ENCODE data around the gene PPIA. TPM values are rescaled to one million over a fixed set of nuclear protein-coding genes. Genes with fewer than 3 reads are reported as not detected.

PPIA gene
- total RNA-seq, 1 experiment from 2014 or later: 2,836 TPM

- intact Hi-C loops (cut with micrococcal nuclease): no loop called here
- ChIA-PET CTCF (no interaction called here), RAD21 (ENCODE audit: low non-redundant PET in 1 of 2, low total read pairs in 2 of 2, uncharacterized antibody in 2 of 2, unreplicated experiment in 2 of 2) (interaction anchor here in 1 of 2 experiments (0.7 kb wide), 1 partner anchor 183 kb away, joined by 3 read pairs; no protein-coding TSS in a partner anchor), POLR2A (no interaction called here)
- no peak overlapping the region for H3K9ac ChIP-seq (ENCODE audit: low read length)
- no peaks in the 10 kb centered on the region for H3K79me2 ChIP-seq (ENCODE audit: insufficient read depth, low read length)
- no peaks in the 10 kb centered on the region for H3K9me2 ChIP-seq (ENCODE audit: insufficient read depth)
- H3K4me1 ChIP-seq (ENCODE audit: control insufficient read depth in 1 of 2, insufficient read depth in 2 of 2, low read length in 2 of 2): peaks cover 0 to 11% of the 10 kb centered on the region in 2 experiments; a peak in 1 of 4 replicates
- H2AFZ ChIP-seq (ENCODE audit: low read depth, low read length, poor library complexity, severe bottlenecking): no peak overlapping the region
- ATAC-seq (peak; percentile 32), DNase-seq (ENCODE audit: low read depth, low spot score) (no peak)
- H3K9me3 ChIP-seq (ENCODE audit: control insufficient read depth in 1 of 2, insufficient read depth in 1 of 2, low read depth in 1 of 2, low read length in 2 of 2): no peaks in the 10 kb centered on the region
- H3K4me2 ChIP-seq (ENCODE audit: low read length): no peak overlapping the region
- no peak overlapping the region for H3K27ac ChIP-seq (ENCODE audit: low read depth, low read length)
- no peaks in the 10 kb centered on the region for H3K27me3 ChIP-seq (ENCODE audit: insufficient read depth, low read length)
- no peak for TF ChIP-seq YY1 (IDR thresholded peaks at IDR 0.05; ENCODE audit: extremely low read depth, insufficient replicate concordance, low read depth, low read length)
- 0 out of 2 replicates have a peak, but pooled peaks have one; percentile 10 for TF ChIP-seq JUND (IDR thresholded peaks at IDR 0.05)
- TF ChIP-seq SIN3A (IDR thresholded peaks at IDR 0.05; ENCODE audit: low read depth): peak; percentile 21; the same call in 1 of the 2 replicates
- H4K20me1 ChIP-seq (ENCODE audit: insufficient read depth): no peaks in the 10 kb centered on the region
- H3K36me3 ChIP-seq (ENCODE audit: control insufficient read depth in 1 of 2, insufficient read depth in 2 of 2, low read length in 2 of 2): peaks cover 14 to 21% of the 10 kb centered on the region in 2 experiments; a peak in 3 of 4 replicates
- BruUV-seq (replicated peaks): TSS peak; percentile 27
- no peak overlapping the region for H3K4me3 ChIP-seq (replicated peaks in 1 of 2; ENCODE audit: low read depth in 1 of 2, low read length in 2 of 2)
Observed at GRCh38 chr7:44769376-44769775, 27.1 kb upstream of the PPIA start.

DNA sequence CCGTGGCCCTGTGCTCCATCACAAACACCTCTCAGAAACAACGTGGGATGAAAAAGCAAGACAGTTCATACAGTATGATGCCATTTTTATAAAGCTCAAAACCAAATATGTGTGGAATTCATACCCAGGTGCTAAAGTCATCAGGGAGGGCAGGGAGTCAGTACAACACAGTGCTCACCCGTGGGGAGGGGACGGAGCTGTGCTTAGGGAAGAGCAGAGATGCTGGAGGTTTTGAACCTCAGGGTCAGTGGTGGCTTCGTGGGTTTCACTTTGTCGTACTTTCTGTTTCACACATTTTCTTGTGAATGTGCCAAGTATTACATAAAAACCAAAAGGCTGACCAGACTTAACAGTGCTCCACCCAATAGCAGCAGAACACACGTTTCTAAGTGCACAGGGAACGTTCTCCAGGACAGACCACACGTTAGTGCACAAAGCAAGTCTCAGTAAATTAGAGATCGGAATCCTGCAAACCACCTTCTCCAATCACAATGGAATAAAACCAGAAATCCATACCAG, 26.6 kb upstream of the PPIA start:
- no TSS peak for BruUV-seq (replicated peaks)
- Histone ChIP-seq H2AFZ (ENCODE audit: low read depth, low read length, poor library complexity, severe bottlenecking) (no peak overlapping the region), H3K4me1 (ENCODE audit: control insufficient read depth in 1 of 2, insufficient read depth in 2 of 2, low read length in 2 of 2) (peaks cover 0 to 11% of the 10 kb centered on the region in 2 experiments; a peak in 1 of 4 replicates), H3K36me3 (ENCODE audit: control insufficient read depth in 1 of 2, insufficient read depth in 2 of 2, low read length in 2 of 2) (peaks cover 10 to 17% of the 10 kb centered on the region in 2 experiments; a peak in 3 of 4 replicates), H3K27me3 (ENCODE audit: insufficient read depth, low read length) (no peaks in the 10 kb centered on the region), H3K4me3 (replicated peaks in 1 of 2; ENCODE audit: low read depth in 1 of 2, low read length in 2 of 2) (no peak overlapping the region), H3K9me3 (ENCODE audit: control insufficient read depth in 1 of 2, insufficient read depth in 1 of 2, low read depth in 1 of 2, low read length in 2 of 2) (no peaks in the 10 kb centered on the region), H3K79me2 (ENCODE audit: insufficient read depth, low read length) (no peaks in the 10 kb centered on the region), H3K27ac (ENCODE audit: low read depth, low read length) (no peak overlapping the region), H3K9me2 (ENCODE audit: insufficient read depth) (no peaks in the 10 kb centered on the region), H3K9ac (ENCODE audit: low read length) (no peak overlapping the region), H3K4me2 (ENCODE audit: low read length) (no peak overlapping the region), H4K20me1 (ENCODE audit: insufficient read depth) (no peaks in the 10 kb centered on the region)
- TF ChIP-seq FOSL1 (IDR thresholded peaks at IDR 0.05; ENCODE audit: low read depth) (no peak), EGR1 (IDR thresholded peaks at IDR 0.05; ENCODE audit: low read depth) (no peak), SRF (IDR thresholded peaks at IDR 0.05; ENCODE audit: low read depth) (no peak), YY1 (IDR thresholded peaks at IDR 0.05; ENCODE audit: extremely low read depth, insufficient replicate concordance, low read depth, low read length) (no peak), SIN3A (IDR thresholded peaks at IDR 0.05; ENCODE audit: low read depth) (no peak), SP1 (IDR thresholded peaks at IDR 0.05; ENCODE audit: low read depth) (no peak), CBX3 (IDR thresholded peaks at IDR 0.05; ENCODE audit: low read depth) (no peak), JUND (IDR thresholded peaks at IDR 0.05) (no peak), EZH2 (IDR thresholded peaks at IDR 0.05) (no peak), CEBPB (IDR thresholded peaks at IDR 0.05; ENCODE audit: low read depth) (no peak)
- TF ChIP-seq, protein P1, sequence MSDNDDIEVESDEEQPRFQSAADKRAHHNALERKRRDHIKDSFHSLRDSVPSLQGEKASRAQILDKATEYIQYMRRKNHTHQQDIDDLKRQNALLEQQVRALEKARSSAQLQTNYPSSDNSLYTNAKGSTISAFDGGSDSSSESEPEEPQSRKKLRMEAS (IDR thresholded peaks at IDR 0.05): no peak
- TF ChIP-seq, protein P2, sequence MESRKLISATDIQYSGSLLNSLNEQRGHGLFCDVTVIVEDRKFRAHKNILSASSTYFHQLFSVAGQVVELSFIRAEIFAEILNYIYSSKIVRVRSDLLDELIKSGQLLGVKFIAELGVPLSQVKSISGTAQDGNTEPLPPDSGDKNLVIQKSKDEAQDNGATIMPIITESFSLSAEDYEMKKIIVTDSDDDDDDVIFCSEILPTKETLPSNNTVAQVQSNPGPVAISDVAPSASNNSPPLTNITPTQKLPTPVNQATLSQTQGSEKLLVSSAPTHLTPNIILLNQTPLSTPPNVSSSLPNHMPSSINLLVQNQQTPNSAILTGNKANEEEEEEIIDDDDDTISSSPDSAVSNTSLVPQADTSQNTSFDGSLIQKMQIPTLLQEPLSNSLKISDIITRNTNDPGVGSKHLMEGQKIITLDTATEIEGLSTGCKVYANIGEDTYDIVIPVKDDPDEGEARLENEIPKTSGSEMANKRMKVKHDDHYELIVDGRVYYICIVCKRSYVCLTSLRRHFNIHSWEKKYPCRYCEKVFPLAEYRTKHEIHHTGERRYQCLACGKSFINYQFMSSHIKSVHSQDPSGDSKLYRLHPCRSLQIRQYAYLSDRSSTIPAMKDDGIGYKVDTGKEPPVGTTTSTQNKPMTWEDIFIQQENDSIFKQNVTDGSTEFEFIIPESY (IDR thresholded peaks at IDR 0.05; ENCODE audit: extremely low read depth, insufficient replicate concordance, low read length): no peak
- ChIA-PET RAD21 (ENCODE audit: low non-redundant PET in 1 of 2, low total read pairs in 2 of 2, uncharacterized antibody in 2 of 2, unreplicated experiment in 2 of 2) (interaction anchor here in 1 of 2 experiments (0.7 kb wide), 1 partner anchor 184 kb away, joined by 3 read pairs; no protein-coding TSS in a partner anchor), POLR2A (no interaction called here), CTCF (no interaction called here)
- ATAC-seq (peak; percentile 15; the same call in 1 of the 2 replicates), DNase-seq (ENCODE audit: low read depth, low spot score) (no peak)
- intact Hi-C loops (cut with micrococcal nuclease): no loop called here

All from HCT116 (cell line).